ENCODE data around the gene VOPP1.

Gene VOPP1

GRCh38 chr7:55498770-55499169 is 73.5 kb downstream of the VOPP1 start:
- no peak for TF ChIP-seq CTCF (IDR thresholded peaks at IDR 0.05; ENCODE audit: low read depth, low read length, missing control alignments)
- H3K4me3 ChIP-seq (ENCODE audit: low read depth, low read length) = no peak overlapping the region
- DNase-seq (ENCODE audit: low read depth) = no peak

- no peak overlapping the region for H3K4me3 ChIP-seq (ENCODE audit: low read depth, low read length)
- no peak for DNase-seq (ENCODE audit: low read depth)
- TF ChIP-seq CTCF (IDR thresholded peaks at IDR 0.05; ENCODE audit: low read depth, low read length, missing control alignments) = no peak
Measured at GRCh38 chr7:55498142-55498541, 74.2 kb downstream of the VOPP1 start.

- no peak for DNase-seq (ENCODE audit: low read depth)
- no peak overlapping the region for H3K4me3 ChIP-seq (ENCODE audit: low read depth, low read length)
- TF ChIP-seq CTCF (IDR thresholded peaks at IDR 0.05; ENCODE audit: low read depth, low read length, missing control alignments) = no peak
Measured at GRCh38 chr7:55497521-55497920, 74.8 kb downstream of the VOPP1 start.

GRCh38 chr7:55496906-55497305 is 75.4 kb downstream of the VOPP1 start:
- DNase-seq (ENCODE audit: low read depth) = no peak
- TF ChIP-seq CTCF (IDR thresholded peaks at IDR 0.05; ENCODE audit: low read depth, low read length, missing control alignments) = no peak
- H3K4me3 ChIP-seq (ENCODE audit: low read depth, low read length) = no peak overlapping the region

- H3K4me3 ChIP-seq (ENCODE audit: low read depth, low read length) = no peak overlapping the region
- no peak for DNase-seq (ENCODE audit: low read depth)
- TF ChIP-seq CTCF (IDR thresholded peaks at IDR 0.05; ENCODE audit: low read depth, low read length, missing control alignments) = no peak
Measured at GRCh38 chr7:55494951-55495350, 77.4 kb downstream of the VOPP1 start.

- no peak for TF ChIP-seq CTCF (IDR thresholded peaks at IDR 0.05; ENCODE audit: low read depth, low read length, missing control alignments)
- H3K4me3 ChIP-seq (ENCODE audit: low read depth, low read length) = no peak overlapping the region
- no peak for DNase-seq (ENCODE audit: low read depth)
Measured at GRCh38 chr7:55493408-55493807, 78.9 kb downstream of the VOPP1 start.

- DNase-seq (ENCODE audit: low read depth) = no peak
- no peak for TF ChIP-seq CTCF (IDR thresholded peaks at IDR 0.05; ENCODE audit: low read depth, low read length, missing control alignments)
- no peak overlapping the region for H3K4me3 ChIP-seq (ENCODE audit: low read depth, low read length)
Measured at GRCh38 chr7:55491346-55491745, 81.0 kb downstream of the VOPP1 start.
